Lower leg skin (tissue), 4 donors: ENCODE measurements around the gene B3GNT2. TPM values are rescaled to one million over a fixed set of nuclear protein-coding genes. Genes with fewer than 3 reads are reported as not detected.
A peak's percentile ranks its signal among the peaks of the same experiment; 100 is the strongest.
"Not testable (repeated sequence)": the region's sequence is repeated elsewhere in the genome, so short reads cannot be mapped to it uniquely, and the experiment has no call there.

Experiments used
- DNase-seq, 2 donors: peaks; one replicate each; pipeline ENCODE4 v3.0.0-alpha.2; 2019; ENCODE audit warnings: low spot score in 2 of 2
- H3K4me3 ChIP-seq: fragments of 200-600 bp; sonication (generic); 2 replicates; pipeline ENCODE4 v1.5.1; 2017; ENCODE audit warnings: mild to moderate bottlenecking, low read depth; ENCODE audit not compliant: poor library complexity, severe bottlenecking
- CTCF ChIP-seq, 3 donors: fragments of 450-650 bp; IDR thresholded peaks; one replicate each; pipeline ENCODE4 v1.5.1; 2016; ENCODE audit warnings: antibody characterized with exemption in 3 of 3, mild to moderate bottlenecking in 3 of 3, moderate library complexity in 2 of 3
- POLR2A ChIP-seq, 2 donors: fragments of 450-650 bp; IDR thresholded peaks; one replicate each; pipeline ENCODE4 v1.6.1; 2016 to 2017; ENCODE audit warnings: antibody characterized with exemption in 2 of 2, mild to moderate bottlenecking in 1 of 2, moderate library complexity in 1 of 2
- WGBS, 2 donors: methylation state at CpG; one replicate each; pipeline ENCODE4 v1.1.5; 2018; 5-methylcytosine and 5-hydroxymethylcytosine counted together
- intact Hi-C: fragments of 100-400 bp; cut with DNase I; formaldehyde crosslinking; loops from one replicate; pipeline ENCODE4 v1.15.0; 2023; ENCODE audit warnings: low total_unique reads
- total RNA-seq, 4 donors: library from RNA; depleted of rRNA; stranded (reverse); fragments of >200 nt; gene quantifications; one replicate each; pipeline ENCODE4 v1.1.0, GENCODE V29; 2016

B3GNT2 gene
- 10 to 100 TPM; 17.9 to 31.1 (median 19.9) TPM for total RNA-seq

GRCh38 chr2:62195421-62196277 is at the start of gene B3GNT2:
Gene B3GNT2, plus strand, starts transcription at chr2:62196115. Its CDS starts 26,106 bp downstream, at chr2:62222221.
- intact Hi-C loops = no loop called here
- peak; percentile 73 to 96 for DNase-seq
- H3K4me3 ChIP-seq = peak within 1 kb of the TSS; percentile 92
- 0 to 2% methylated on average over 15 to 31 of the region's 70 CpGs for WGBS, 2 donors
- TF ChIP-seq CTCF (IDR thresholded peaks at IDR 0.05) (no peak), POLR2A (IDR thresholded peaks at IDR 0.05) (no peak)

GRCh38 chr2:62146790-62147189 is 49.1 kb upstream of the B3GNT2 start:
- intact Hi-C loops, DNase-seq, H3K4me3 ChIP-seq: not testable (repeated sequence)
- WGBS, 2 donors = 83 to 88% methylated on average over 7 of the region's 7 CpGs

- no peak for TF ChIP-seq POLR2A (IDR thresholded peaks at IDR 0.05)
- no peak for TF ChIP-seq CTCF (IDR thresholded peaks at IDR 0.05)
- no peak overlapping the region for H3K4me3 ChIP-seq
- DNase-seq = no peak
- intact Hi-C loops = no loop called here
- WGBS, 2 donors = 81 to 91% methylated on average over 4 of the region's 4 CpGs
Observed at GRCh38 chr2:62147610-62148301, 48.2 kb upstream of the B3GNT2 start.

GRCh38 chr2:62149708-62150107 is 46.2 kb upstream of the B3GNT2 start:
- intact Hi-C loops = no loop called here
- no peak for DNase-seq
- TF ChIP-seq POLR2A (IDR thresholded peaks at IDR 0.05) (no peak), CTCF (IDR thresholded peaks at IDR 0.05) (no peak)
- no peak overlapping the region for H3K4me3 ChIP-seq

GRCh38 chr2:62150597-62151305 is 45.2 kb upstream of the B3GNT2 start:
- WGBS, 2 donors = 84 to 90% methylated on average over 6 of the region's 6 CpGs
- DNase-seq = no peak
- intact Hi-C loops = no loop called here
- H3K4me3 ChIP-seq = no peak overlapping the region
- no peak for TF ChIP-seq POLR2A (IDR thresholded peaks at IDR 0.05)
- no peak for TF ChIP-seq CTCF (IDR thresholded peaks at IDR 0.05)

- no peak for TF ChIP-seq POLR2A (IDR thresholded peaks at IDR 0.05)
- TF ChIP-seq CTCF (IDR thresholded peaks at IDR 0.05) = no peak
- WGBS, 2 donors = 79 to 82% methylated on average over 4 of the region's 4 CpGs
- no peak overlapping the region for H3K4me3 ChIP-seq
- DNase-seq = no peak
- intact Hi-C loops = no loop called here
Observed at GRCh38 chr2:62151306-62151638, 44.6 kb upstream of the B3GNT2 start.
